Fibroblast of skin of abdomen (primary cell): ENCODE measurements around the gene POLR2L.

ENCODE experiments used
- DNase-seq: peaks from one replicate; pipeline ENCODE4 v3.0.0-alpha.2; 2013

The POLR2L gene

DNA sequence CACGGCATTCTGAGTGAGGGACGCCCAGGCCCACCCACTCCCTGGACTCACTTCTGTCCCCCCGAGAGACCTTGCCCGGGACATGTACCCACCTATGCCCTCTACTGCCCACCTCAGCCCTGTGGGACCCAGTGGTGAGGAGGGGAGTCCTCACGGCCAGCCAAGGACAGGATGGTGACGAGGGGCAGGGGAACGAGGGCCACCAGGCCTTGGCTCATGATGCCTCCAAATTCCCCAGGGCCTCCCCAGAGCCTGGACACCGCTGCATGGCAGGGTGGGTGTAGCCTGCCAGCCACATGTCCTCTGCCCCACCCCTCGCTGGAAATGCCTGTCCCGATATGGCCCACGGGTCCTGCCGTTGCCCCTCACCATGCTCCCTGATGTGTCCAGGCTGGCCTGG lies 26.5 kb upstream of the POLR2L start:
- no peak for DNase-seq

DNA sequence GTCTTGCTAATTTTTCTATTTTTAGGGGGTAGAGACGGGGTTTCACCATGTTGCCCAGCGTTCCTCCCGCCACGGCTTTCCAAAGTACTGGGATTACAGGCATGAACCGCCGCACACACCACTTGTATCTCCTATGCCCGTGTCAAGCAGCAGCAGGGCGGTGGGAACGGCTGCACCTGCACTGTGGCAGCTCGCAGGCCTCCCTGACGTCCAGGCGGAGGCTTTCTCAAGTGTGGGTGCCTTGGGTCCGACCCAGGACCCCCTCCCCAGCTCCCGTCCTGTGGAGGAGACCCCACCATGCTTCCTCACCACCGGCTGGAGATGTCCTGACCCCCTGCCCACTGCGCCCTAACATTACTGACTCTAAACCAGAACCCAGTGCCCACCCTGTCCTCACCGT lies 26.1 kb upstream of the POLR2L start:
- DNase-seq = no peak

DNA sequence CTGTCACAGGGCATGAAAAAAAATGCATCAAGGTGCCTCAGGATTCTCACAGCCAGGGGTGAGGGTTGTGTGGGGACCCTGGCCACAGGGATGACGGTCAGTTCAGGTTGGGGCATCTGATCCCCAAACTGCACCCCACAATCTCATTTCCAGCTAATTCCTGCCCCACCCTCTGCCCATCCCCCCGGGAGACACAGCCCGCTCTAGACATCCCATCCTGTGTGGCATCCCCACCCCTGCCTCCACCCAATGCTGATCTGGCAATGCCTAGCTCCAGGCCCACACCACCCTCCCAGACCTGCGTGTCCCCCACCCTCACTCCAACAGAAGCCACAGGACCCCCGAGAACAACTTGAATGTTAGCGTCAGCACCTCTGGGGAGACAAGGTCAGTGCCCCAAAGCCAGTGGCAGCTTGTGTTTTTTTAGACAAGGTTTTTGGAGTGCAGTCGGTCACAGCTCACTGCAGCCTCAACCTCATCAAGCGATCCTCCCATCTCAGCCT lies 25.6 kb upstream of the POLR2L start:
- DNase-seq = no peak

DNA sequence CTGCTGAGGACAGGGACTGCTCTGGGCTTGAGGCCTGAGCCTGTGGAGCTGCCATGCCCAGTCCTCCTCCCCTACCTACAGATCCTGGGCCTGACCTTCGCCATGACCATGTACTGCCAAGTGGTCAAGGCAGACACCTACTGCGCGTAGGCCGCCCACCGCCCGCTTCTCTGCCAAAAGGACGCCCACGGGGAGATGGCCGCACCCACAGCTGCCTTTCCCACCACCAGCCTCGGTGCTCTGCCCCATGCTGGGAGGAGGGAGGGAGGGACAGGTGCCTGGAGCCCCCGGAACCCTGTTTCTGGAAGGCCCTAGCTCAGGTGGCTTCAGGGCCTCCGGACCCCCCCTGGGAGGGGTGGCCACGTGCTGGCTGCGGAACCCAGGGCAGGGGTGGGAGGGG lies 24.2 kb upstream of the POLR2L start:
- no peak for DNase-seq

DNA sequence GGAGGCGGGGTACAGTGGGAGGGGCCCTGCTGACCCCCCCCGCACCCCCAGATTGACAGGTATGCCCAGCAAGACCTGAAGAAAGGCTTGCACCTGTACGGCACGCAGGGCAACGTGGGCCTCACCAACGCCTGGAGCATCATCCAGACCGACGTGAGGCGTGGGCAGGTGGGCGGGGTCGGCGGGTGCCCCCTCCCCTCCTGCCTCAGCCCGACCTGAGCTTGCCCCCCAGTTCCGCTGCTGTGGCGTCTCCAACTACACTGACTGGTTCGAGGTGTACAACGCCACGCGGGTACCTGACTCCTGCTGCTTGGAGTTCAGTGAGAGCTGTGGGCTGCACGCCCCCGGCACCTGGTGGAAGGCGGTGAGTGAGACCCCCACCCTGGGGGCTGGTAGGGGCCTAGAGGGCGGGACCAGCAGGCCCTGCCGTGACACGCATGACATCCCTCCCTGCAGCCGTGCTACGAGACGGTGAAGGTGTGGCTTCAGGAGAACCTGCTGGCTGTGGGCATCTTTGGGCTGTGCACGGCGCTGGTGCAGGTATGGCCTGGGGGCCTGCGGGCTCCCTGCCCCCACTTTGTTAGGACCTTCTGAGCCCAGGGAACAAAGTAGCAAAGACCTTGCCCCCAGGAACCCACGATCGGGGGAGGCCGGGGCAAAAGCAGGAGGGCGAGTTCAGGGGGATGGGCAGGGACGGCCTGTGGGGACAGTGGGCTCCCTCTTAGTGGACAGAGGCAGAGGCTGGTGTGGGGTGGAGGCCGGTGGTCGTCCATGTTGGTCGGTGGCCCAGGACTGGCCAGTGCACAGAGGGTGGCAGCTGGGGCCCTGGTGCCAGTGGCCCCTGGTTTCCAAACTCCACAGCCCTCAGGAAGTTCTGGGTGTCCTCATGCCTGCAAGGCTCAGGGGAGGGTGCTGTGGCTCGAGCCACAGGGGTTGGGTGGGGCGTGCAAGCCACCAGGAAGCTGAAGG lies 23.4 kb upstream of the POLR2L start:
- DNase-seq = no peak

DNA sequence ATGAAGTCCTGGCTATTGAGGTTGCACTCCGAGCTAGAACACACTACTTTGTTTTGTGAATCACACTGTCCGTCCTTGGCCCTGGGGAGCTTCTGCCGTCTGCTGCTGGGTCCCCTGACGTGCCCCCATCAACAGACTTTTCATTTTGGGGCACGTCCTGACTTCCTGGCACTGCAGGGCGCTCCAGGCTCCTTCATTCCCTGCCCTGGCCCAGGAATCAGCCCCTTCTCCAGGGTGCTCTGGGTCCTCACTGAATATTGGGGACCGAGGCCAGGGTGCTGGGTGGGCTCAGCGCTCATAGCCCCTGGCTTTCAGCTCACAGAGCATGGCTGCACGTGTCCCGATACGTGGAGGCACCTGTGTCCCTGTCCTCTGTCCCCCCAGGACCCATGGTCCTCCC lies 22.6 kb upstream of the POLR2L start:
- no peak for DNase-seq

DNA sequence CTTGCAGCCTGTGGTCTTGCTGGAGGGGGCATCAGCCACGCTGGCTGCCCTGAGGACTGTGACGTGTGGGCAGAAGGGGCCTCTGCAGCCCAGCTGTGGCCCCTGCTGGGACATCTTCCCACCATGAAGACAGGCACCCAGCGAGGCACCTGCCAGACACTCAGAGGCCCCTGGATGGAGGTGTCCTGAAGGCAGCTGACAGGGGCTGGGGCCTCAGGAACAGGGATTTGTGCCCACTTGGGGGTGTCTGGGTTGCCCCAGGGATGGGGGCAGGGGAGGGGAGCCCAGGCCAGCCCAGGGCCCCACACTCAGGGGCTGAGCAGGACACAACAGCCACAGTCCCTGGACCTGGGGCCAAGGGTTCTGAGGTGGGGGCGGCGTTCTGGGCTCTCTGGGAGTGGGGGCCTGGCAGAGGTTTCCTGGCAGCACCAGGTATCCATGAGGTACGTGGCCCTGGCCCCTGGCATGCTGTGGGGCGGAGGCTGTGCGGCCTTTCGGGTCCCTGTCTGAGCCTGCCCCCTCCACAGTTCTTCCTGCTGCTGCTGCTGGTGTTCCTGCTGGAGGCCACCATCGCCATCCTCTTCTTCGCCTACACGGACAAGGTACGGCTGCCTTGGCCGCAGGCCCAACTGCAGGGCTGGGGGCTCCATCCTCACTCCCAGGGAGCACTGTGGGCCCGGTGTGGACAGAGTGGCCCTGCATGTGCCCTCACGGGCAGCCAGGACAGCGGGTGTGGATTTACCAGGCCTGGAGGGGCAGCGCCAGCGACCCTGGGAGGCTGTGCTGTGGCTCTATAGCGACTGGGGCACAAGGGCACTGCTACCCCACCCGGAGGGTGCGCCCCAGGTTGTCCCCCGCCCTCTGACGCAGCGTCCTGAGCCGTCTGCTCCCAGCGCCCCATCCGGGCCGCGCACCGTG lies 21.8 kb upstream of the POLR2L start:
- DNase-seq = no peak

DNA sequence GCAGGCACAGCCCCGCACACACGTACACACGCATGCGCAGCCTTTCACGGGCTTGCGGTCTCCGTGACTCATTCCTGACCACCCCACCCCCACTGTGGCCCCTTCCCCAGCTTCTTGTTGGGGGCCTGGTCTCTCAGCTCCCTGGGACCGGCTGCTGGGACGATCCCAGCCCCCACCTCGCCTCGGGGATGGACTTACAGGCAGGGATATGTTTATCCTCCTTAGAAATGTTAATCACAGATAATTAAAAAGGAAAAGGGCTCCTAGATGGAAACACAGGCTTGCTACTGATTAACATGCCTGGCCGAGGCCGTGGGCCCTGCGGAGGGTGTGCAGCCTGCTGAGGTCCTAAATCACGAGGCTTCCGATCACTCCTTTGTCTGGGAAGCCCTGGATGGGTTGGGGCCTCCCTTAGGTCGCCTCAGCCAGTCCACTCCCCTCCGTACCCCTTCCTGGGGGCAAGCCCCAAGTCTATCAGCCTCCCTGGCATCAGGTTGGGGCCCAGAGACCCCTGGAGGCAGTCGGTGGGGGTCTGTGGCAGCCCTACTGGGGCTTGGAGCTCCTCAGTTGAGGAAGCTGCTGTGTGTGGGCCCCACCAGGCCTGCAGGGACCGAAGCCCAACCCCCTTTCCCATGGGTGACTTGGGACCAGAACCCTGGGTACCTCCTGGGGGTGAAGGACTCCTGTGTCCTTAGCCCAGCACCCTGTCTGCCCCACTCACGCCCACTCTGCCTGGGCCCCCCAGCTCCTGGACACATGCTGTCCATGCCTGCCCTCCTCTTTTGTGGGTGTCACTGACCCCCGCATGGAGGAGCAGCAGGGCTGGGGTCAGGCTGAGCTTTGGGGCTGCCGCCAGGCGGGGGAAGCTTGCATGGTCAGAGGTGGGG lies 20.9 kb upstream of the POLR2L start:
- peak; percentile 51 for DNase-seq

DNA sequence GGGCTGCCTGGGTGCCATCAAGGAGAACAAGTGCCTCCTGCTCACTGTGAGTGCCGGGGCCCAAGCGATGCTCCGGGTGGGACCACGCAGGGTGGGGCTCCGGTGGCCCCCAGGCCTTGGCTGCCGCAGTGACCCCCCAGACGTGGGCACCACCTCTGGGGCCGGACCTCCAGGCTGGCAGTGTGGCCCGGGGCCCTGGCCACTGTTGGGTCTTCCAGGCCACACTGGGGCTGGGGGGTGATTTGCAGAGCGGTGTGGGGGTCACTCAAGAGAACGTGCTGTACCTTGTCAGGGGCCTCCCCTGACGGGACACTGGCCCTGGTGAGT lies 20.3 kb upstream of the POLR2L start:
- DNase-seq = no peak

DNA sequence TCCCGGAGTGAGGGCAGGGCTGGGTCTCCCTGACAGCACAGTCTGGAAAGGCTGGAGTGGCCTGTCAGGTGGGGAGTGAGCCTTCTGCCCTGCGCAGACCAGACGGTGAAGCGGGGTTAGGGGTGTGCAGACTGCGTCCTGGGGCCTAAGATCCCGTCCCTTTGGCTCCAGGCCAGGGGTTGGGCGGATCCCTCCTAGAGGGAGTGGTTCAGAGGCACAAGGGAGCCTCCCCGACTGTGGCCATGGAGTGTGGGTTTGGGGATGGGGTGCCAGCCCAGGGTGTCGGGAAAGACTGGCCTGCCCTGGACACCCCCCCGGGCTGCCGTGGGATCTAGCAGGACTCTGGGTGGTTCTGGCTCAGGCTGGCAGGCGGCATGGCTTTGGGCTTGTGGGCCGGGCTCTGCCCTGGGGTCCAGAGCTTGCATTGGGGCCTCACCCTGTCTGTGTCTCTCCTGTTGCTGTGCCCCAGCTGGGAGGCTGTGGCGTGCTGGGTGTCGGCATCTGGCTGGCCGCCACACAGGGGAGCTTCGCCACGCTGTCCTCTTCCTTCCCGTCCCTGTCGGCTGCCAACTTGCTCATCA lies 19.8 kb upstream of the POLR2L start:
- no peak for DNase-seq

DNA sequence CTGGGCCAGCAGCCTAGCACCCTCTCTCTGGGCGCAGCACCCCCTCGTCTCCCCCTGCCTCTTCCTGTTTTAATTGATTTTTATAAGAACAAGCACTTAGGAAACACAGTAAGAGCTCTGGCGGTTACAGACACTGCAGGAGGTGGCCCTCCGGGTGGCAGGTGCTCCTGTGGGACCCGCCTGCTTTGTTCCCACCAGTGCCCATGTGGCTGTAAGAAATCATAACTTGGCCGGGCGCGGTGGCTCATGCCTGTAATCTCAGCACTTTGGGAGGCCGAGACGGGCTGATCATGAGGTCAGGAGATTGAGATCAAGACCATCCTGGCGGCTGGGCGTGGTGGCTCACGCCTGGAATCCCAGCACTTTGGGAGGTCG lies 18.8 kb upstream of the POLR2L start:
- DNase-seq = no peak

DNA sequence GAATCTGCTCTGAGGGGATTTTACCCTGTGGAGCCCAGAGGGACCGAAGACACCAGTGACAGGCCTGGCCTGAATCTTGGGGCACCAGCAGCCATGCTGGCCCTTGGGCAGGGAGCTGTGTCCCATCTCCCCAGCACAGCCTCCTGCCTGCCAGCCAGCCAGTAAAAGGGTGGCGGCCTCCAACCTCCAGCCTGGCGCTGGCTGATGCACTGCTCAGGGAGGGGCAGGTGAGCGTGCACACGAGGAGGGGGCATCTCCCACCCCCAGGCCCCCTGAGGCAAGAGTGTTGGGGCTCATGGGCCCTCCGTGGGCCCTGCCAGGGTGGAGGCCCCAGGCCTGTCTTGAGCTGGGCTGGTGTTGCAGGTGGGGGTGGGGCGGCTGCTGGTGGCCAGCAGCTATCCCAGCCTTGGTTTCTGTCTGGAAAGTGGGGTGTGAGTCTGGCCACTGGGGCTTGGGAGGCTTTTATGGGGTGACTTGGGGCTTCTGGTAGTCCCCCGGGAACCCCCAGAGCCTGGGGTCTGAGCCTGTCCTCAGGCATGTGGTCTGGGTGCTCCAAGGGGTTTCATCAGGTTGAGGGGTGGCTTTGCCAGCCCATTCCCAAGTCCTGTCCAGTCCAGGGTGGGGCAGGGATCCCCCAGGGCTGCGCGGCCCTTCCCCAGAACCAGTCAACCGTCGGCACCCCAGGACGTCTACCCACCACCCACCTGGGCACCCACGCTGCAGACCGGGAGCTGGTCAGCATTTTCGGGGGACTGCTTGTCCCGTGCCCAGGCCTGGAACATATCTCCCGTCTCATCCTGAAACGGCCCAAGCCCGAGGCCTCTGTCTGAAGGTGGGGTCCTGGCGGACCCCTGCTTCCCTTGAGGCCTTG lies 18.1 kb upstream of the POLR2L start:
- no peak for DNase-seq

DNA sequence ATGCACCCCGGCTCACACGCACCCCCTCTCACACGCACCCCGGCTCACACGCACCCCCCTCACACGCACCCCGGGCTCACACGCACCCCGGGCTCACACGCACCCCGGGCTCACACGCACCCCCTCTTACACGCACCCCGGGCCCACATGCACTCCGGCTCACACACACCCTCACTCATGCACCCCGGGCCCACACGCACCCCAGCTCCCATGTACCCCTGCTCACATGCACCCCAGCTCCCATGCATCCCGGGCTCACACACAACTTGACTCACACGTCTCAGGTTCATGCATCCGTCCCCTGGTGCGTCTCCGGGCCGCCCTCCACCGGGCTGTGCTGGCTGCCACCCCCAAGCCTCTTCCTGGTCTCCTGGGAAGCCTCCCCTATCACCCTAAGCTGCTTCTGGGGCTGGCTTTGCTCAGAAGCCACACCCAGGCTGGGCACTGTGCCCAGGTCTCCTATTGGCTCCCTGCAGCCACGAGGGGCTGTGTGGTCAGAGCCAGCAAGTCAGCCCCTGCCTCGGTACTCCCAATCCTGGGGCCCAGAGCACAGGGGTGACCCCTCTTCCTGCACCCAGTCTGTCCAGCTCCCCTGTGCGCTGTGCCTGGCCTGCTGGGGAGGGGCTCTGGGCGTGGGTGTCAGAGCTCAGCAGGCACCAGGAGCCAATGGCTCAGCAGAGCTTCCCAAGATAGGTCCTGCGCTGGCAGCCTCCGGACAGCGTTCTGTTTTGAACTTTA lies 17.2 kb upstream of the POLR2L start:
- DNase-seq = peak; percentile 80

DNA sequence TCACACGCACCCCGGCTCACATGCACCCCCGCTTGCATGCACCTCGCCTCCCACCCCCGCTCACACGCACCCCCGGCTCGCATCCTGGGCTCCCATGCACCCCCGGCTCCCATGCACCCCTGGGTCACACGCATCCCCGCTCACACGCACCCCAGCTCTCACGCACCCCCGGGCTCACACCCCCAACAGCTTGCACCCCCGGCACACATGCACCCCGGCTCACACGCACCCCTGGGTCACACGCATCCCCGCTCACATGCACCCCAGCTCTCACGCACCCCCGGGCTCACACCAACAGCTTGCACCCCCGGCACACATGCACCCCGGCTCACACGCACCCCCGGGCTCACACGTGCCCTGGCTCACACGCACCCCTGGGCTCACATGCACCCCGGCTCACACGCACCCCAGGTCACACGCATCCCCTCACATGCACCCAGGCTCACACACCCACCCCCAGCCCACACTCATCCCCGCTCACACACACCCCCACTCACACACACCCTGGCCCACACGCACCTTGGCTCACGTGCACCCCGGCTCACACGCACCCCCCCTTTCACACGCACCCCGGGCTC lies 16.5 kb upstream of the POLR2L start:
- DNase-seq = no peak

DNA sequence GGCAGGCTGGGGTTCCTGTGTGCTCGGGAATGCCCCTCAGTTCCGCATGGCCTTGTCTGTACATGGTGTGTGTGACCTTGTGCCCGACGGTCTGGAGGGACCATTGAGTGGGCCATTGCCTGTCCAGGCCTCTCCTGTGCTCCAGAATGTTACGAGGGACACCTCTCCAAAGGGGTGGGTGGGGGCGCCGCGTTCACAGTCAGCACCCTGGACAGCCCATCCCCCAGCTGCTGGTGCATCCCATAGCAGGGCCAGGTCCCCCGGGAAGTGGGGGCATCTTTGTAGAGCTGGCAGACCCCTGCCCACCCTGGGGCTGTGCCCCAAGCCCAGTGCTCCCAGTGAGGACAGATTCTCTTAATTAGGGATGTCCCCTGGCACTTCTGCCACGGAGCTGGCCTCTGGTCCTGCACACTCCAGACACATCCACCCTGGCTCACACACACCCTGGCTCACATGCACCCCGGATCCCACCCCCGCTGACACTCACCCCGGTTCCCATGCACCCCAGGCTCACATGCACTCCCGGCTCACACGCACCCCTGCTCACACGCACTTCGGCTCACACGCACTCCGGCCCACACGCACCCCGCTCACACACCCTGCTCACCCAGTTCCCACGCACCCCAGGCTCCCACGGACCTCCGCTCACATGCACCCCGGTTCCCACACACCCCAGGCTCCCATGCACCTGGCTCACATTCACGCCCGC lies 15.9 kb upstream of the POLR2L start:
- DNase-seq = no peak

DNA sequence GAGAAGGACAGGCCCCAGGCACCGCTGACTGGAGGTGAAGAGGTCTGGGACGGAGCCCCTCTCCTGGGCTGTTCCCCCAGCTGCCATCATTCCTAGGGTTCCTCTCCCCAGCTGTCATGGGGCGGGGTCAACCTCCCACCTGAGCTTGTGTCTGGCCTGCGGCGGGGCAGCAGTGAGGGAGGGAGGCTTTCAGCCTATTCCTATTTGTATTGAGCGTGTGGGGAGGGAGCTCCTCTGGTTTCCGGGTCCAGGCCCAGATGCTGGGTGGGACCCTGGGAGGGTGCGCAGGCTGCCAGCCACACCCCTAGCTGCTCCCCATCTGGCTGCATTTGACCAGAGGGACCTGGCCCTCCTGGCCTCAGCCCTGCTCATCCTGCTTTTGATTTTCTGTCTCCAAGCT lies 14.1 kb upstream of the POLR2L start:
- no peak for DNase-seq

DNA sequence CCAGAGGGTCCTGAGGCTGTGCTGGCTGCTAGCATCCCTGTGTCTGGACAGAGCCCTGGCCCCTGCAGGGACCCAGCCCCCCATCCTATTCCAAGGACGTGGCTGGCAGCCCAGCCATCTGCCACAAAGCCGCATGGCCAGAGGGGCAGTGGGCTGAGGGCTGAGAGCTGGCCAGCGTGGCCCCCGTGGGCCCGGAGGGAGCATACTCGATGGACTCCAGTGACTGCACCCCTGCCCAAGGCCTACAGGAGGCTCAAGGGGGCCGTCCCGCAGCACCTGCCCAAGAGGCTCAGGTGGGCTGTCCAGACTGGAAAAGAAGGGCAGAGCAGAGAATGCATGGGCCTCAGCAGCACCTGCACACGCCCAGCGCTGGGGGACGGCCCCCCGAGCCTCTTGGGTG lies 13.5 kb upstream of the POLR2L start:
- no peak for DNase-seq

DNA sequence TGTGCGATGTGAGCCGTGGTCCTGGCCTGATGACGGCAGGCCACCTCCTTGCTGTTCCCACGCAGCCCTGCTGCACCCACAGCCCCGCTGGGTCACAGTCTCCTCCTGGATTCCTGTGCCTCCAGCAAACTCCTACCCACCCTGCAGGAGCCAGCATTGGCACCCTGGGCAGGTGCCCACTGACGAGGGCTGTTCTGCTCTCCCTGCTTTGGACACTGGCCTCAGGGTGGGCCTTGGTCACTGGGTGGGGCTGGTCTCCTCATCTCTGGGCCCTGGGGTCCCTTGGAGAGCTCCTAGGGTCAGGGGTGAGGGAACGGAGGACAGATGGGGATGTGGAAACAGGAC lies 13.0 kb upstream of the POLR2L start:
- no peak for DNase-seq

DNA sequence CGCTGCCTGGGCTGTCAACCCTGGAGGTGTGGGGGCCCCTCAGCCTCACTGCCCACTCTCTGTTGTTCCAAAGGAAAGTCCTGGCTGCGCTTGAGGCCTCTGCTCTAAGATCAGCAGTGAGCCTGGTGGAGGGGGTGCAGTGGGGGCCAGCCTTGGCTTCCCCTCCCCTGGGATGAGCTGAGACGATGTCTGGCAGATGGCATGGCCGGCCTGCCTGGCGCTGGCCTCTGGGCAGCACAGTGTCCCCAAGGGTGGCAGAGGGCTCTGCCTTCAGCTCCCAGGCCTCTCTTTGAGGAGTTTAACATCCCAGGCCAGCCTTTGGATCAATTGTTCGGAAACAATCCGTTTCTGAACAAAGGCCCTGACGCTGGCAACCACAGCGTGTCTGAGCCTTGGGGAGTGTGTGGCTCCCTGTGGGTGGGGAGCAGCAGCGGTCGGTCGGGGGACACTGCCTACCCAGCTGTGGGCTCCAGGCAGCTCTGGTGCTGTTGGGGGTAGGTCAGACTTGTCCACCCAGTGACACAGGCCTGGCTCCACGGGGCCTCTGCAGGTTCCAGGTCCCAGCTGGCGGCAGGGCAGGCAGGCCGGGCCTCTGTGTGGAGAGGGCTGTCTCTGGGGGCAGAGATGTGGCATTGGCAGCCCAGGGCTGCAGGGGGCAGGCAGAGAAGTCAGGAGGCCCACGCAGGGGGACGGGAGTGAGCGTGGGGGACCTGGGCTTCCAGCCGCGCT lies 12.4 kb upstream of the POLR2L start:
- DNase-seq = no peak
